Mesodermal cell (in vitro differentiated cells): Measurements from ENCODE around the gene MYH8. TPM values are rescaled to one million over a fixed set of nuclear protein-coding genes. Genes with fewer than 3 reads are reported as not detected.

Experiments used
- H3K27ac ChIP-seq: 2 replicates; pipeline ENCODE4 v1.7.0; 2013; ENCODE audit warnings: mild to moderate bottlenecking, low read depth, low read length, moderate library complexity; ENCODE audit not compliant: severe bottlenecking
- H3K36me3 ChIP-seq: 2 replicates; pipeline ENCODE4 v1.7.1; 2013; ENCODE audit warnings: mild to moderate bottlenecking, low read length, moderate library complexity; ENCODE audit not compliant: control insufficient read depth, insufficient read depth
- H3K4me1 ChIP-seq: one replicate; pipeline ENCODE4 v1.7.1; 2013; ENCODE audit warnings: mild to moderate bottlenecking, low read length; ENCODE audit not compliant: insufficient read depth, control insufficient read depth, poor library complexity, severe bottlenecking
- H3K4me3 ChIP-seq: 2 replicates; pipeline ENCODE4 v1.7.0; 2013; ENCODE audit warnings: low read length, control low read depth, mild to moderate bottlenecking; ENCODE audit not compliant: insufficient read depth, poor library complexity, severe bottlenecking; ENCODE audit errors: extremely low read depth
- H3K9me3 ChIP-seq: 2 replicates; pipeline ENCODE4 v1.7.1; 2013; ENCODE audit warnings: mild to moderate bottlenecking, low read length, moderate library complexity; ENCODE audit not compliant: control insufficient read depth
- WGBS, 2 experiments: methylation state at CpG; one replicate each; pipeline ENCODE4 v1.1.5; 2013; ENCODE audit warnings: missing lambda C conversion rate in 2 of 2; ENCODE audit not compliant: insufficient coverage in 2 of 2; 5-methylcytosine and 5-hydroxymethylcytosine counted together
- polyA plus RNA-seq, 2 experiments: library from polyadenylated mRNA; stranded (reverse); fragments of 50-300 nt; gene quantifications; one replicate each; pipeline ENCODE4 v1.2.3, GENCODE V29; 2013

The MYH8 gene
- polyA plus RNA-seq (2013, experiment 1 of 2), result 0.07 TPM
- 0.10 TPM for polyA plus RNA-seq (2013, experiment 2 of 2)

DNA sequence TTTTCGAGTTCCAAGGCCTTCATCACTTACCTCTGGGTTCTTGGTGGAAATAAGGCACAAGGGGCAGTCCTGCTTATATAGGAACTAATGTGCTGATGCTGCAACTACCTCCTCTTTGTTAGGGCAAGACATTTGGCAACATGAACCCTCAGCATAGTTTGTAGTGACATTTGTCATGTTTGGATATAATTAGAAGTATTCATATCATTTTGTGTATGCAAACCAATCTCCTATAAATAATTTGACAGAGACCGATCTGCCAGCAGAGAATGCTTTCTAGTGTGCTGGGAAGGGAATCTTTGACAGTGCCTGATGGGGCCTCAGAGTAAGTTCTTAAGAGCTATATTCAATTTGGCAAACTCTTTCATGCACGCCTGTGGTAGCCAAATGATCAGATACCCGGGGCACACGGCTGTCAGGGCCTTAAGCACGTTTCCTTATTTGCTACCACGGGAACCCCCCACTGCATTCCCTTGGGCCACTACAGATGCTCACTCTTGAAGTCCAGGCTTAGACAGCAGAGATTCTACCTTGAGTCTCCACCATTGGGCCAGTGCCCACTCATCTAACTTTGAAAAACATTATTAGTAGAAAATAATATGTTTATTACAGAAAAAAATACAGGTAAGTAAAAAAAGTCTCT is at the start of gene MYH8:
TSS of gene MYH8 (minus strand) at position 51 of the 643 bp plus-strand sequence. CDS start 1,723 bp downstream, outside the sequence.
- no peaks in the 10 kb centered on the region for H3K36me3 ChIP-seq
- H3K4me1 ChIP-seq, result peaks cover 4% of the 10 kb centered on the region
- no peak within 1 kb of the TSS for H3K27ac ChIP-seq
- H3K4me3 ChIP-seq, result no peak within 1 kb of the TSS
- WGBS, 2 experiments, result 94 to 100% methylated on average over 5 to 6 of the region's 7 CpGs
- no peaks in the 10 kb centered on the region for H3K9me3 ChIP-seq

DNA sequence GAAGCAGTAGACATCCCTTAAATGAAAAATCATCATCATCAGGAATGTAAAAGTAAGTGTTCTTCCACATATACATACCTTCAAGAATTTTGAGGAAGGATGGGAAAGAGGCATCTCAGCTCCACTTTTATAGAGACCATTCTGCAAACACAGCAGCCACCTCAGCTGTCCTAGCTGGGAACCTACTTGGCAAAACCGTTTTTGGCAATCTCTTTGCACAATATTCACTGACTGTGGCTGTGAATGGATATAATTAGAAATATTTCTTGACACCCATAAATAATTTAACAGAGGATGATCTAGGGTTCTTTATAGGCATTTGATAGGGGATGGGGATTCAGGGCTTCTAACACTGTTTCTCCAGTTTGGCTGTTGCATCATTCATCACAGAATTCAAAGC is 47.7 kb upstream of the MYH8 start, which contains the start of gene MYH4:
TSS of gene MYH4 (minus strand) at position 101 of the 400 bp plus-strand sequence. CDS start 2,814 bp downstream, outside the sequence.
- no peak within 1 kb of the TSS for H3K4me3 ChIP-seq
- no peaks in the 10 kb centered on the region for H3K4me1 ChIP-seq
- no peak within 1 kb of the TSS for H3K27ac ChIP-seq
- no peaks in the 10 kb centered on the region for H3K36me3 ChIP-seq
- H3K9me3 ChIP-seq, result no peaks in the 10 kb centered on the region
- WGBS, 2 experiments, result no CpG with 5 or more reads among the region's 1 CpG

DNA sequence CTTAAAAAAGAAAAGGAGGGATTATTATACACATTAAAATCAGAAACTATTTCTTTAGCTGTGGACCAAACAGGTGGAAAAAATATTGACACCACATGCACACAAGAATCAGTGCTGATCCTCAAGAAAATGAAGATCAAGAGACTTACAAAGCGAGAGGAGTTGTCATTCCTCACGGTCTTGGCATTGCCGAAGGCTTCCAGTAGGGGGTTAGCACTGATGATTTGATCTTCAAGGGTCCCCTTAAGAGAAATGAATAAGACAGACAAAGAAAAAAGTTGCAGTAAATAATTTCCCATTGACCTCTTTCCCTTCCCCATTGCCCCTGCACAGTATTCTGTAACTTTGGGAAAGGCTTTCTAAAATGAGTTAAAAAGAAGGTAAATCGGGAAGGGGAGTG is 41.7 kb upstream of the MYH8 start:
- Histone ChIP-seq H3K4me3 (no peak overlapping the region), H3K36me3 (no peaks in the 10 kb centered on the region), H3K9me3 (no peaks in the 10 kb centered on the region), H3K4me1 (no peaks in the 10 kb centered on the region), H3K27ac (no peak overlapping the region)
- WGBS, 2 experiments, result no CpG with 5 or more reads among the region's 4 CpGs

DNA sequence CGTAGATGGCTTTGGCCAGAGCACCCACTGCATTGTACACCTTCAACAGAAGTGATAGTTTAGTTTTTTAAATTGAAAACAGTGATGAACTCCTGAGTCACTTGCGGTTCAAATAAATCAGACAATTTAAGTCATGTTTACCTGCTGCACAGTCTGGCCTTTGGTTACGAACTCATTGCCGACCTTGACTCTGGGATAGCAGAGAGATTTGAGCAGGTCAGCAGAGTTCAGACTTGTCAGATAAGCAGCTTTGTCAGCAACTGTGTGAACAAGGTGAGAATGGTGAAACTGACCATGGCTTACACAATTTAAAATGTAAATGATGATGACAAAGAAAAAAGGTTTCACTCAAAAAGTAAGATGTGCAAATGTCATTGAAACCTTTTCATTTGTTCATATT is 38.3 kb upstream of the MYH8 start:
- no peak overlapping the region for H3K4me3 ChIP-seq
- H3K36me3 ChIP-seq, result no peaks in the 10 kb centered on the region
- no peak overlapping the region for H3K27ac ChIP-seq
- H3K9me3 ChIP-seq, result no peaks in the 10 kb centered on the region
- no peaks in the 10 kb centered on the region for H3K4me1 ChIP-seq
- WGBS, 2 experiments, result 82 to 93% methylated on average over 4 of the region's 4 CpGs

DNA sequence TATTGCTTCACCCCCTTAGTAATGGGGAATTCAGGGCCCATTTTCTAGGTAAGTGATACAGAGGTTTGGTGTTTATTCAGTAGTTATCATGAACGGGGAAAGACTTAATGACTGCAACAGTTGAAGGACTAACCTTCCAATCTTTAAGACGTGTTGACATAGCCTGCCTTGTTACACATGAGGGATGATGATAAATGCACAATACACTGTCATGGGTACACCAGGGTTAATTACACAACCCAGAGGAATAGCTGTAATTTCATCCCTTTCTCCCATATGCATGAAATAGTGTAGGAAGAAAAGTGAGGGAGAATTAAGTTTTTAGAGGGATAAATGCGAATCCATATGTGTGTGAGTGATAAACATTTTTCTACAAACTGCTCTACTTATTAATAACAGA is 37.0 kb upstream of the MYH8 start:
- Histone ChIP-seq H3K9me3 (no peaks in the 10 kb centered on the region), H3K4me3 (no peak overlapping the region), H3K36me3 (no peaks in the 10 kb centered on the region), H3K4me1 (no peaks in the 10 kb centered on the region), H3K27ac (no peak overlapping the region)
- WGBS, 2 experiments, result 80 to 100% methylated on average over 1 to 2 of the region's 3 CpGs

DNA sequence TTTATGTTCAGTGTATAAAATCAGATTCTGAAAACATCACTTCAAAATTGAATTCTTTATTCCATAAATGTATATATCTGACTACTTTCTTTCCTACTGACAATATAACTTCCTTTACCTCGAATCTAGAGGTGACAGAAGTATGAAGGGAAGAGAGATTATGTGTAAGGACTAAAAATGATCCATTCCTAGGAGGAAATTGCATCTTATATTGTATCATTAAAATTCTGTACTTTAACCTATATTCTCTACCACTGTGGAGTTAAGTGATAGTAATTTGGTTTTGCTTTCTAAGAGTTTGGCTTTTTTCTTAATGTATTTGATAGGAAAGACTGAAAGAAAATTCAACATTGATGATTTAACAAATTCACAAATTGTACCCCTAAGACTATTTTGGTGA is 36.2 kb upstream of the MYH8 start:
- Histone ChIP-seq H3K36me3 (no peaks in the 10 kb centered on the region), H3K9me3 (no peaks in the 10 kb centered on the region), H3K4me3 (no peak overlapping the region), H3K27ac (no peak overlapping the region), H3K4me1 (no peaks in the 10 kb centered on the region)
- WGBS, 2 experiments, result no CpG with 5 or more reads among the region's 1 CpG

DNA sequence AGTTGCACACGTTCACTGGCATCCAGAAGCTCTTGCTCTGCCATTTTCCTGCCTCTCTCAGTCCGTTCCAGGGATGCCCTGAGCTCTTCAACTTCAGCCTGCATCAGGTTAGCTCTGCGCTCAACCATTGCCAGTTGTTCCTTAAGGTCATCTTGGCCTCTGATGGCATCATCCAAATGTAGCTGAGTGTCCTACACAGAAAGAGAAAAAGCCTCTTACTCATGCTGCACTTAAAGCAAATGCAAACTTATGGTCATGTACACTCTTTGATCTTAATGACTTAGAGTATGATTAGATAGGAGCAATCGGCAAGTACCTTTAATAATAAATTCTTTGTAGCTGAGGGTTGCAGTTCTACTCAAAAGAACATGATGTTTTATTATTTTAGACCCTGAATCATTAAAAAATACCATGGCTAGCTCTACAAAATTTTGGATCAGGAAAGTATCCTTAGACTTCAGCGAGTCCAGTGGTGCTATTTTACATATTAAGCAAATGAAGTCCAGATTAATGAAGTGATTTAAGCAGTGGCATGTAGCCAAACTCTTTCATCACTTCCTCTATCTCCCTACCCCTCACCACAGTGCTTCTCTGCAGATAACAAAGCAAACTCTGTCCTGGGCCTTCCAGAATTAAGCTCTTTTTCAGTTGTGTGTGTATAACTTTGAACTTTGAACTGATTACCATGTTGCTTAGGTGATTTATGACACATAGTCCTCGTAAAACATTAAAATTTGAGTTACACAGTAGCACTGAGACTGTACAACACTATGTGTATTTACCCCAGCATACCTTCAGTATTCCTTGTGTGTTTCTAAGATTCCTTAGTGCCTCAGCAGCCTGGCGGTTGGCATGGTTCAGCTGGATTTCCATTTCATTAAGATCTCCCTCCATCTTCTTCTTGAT is 25.5 kb upstream of the MYH8 start:
- 92 to 94% methylated on average over 4 to 5 of the region's 7 CpGs for WGBS, 2 experiments

DNA sequence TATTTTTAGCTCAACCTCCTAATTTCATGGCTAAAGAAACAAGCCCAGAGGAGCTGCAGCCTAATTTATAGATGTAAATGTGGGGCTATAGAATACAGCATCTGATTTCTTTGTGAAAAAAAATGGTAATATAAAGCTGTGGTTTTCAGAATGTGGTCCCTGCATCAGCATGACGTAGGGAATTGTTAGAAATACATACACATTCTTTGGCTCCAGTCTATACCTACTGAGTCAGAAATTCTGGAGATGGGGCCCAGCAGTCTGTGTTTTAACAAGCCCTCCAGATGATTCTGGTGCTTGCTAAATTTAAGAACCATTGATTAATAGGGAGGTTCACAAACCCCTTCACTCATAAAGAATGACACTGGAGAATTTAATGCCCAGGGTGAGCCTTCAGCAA is 18.1 kb upstream of the MYH8 start:
- no peaks in the 10 kb centered on the region for H3K36me3 ChIP-seq
- no peak overlapping the region for H3K27ac ChIP-seq
- H3K9me3 ChIP-seq, result no peaks in the 10 kb centered on the region
- WGBS, 2 experiments, result 100% methylated on average over 1 of the region's 1 CpG; no CpG with 5 or more reads in 1 of the 2 experiments
- peaks cover 12% of the 10 kb centered on the region for H3K4me1 ChIP-seq
- H3K4me3 ChIP-seq, result no peak overlapping the region

More for the DNA sequence above, 25.5 kb upstream of the MYH8 start:
- Histone ChIP-seq H3K27ac (no peak overlapping the region), H3K4me3 (no peak overlapping the region), H3K36me3 (no peaks in the 10 kb centered on the region), H3K4me1 (no peaks in the 10 kb centered on the region), H3K9me3 (no peaks in the 10 kb centered on the region)

DNA sequence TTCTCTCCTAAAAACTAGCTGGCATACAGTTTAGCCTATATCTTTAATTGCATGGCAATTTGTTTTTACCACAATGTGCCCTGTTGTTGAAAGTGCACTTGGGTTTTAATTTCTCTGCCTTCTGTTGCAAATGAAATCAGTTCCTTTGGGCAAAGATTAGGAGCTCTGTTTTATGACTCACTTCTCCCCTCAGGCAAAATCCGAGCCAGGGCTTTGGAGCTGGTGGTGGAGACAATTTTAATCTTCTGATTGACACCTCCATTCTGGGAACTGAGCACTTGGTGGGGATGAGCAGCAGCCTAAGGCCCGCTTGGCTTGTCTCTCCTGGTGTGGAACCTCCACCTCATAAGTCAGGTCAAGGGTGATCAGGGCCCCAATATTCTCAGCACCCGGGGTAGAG is 13.3 kb upstream of the MYH8 start:
- WGBS, 2 experiments, result 81 to 94% methylated on average over 2 of the region's 3 CpGs
- Histone ChIP-seq H3K36me3 (no peaks in the 10 kb centered on the region), H3K27ac (no peak overlapping the region), H3K4me1 (peaks cover 14% of the 10 kb centered on the region), H3K4me3 (no peak overlapping the region), H3K9me3 (no peaks in the 10 kb centered on the region)

DNA sequence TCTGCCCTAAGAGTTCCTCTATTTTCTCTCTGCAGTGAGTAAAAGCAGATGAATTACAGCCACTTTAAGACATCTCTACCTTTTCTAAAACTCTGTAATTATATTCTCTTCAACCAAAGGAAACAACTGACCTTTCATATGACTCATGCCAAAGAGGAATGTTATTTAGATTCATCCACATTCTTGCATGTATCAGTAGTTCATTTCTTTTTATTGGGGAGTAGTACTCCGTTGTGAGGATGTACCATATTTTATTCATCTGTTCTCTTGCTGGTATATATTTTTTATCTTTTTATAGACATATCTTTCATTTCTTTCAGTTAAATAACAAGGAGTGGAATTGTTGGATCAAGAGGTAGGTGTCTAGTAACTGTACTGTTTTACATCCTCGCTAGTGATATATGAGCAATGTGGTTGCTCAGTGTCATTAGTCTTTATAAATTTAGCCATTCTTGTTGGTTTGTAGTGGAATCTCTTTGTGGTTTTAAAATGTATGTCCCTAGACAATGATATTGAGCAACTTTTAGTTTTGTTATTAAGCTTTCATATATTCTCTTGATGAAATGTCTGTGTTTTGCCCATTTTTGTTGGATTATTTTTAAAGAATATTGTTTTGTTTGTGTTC is 7.8 kb upstream of the MYH8 start:
- Histone ChIP-seq H3K4me1 (no peaks in the 10 kb centered on the region), H3K36me3 (no peaks in the 10 kb centered on the region), H3K27ac (no peak overlapping the region), H3K4me3 (no peak overlapping the region), H3K9me3 (no peaks in the 10 kb centered on the region)
- 100% methylated on average over 1 of the region's 2 CpGs; no CpG with 5 or more reads in 1 of the 2 experiments for WGBS, 2 experiments
